Measurements from ENCODE around the gene PBX4.

- no peak for TF ChIP-seq CTCF (IDR thresholded peaks at IDR 0.05)
- TF ChIP-seq POLR2A (IDR thresholded peaks at IDR 0.05): no peak
Observed at GRCh38 chr19:19568802-19569756, 49.4 kb downstream of the PBX4 start.
